T-helper 17 cell (primary cell): ENCODE measurements around the gene FAM83C. TPM values are rescaled to one million over a fixed set of nuclear protein-coding genes. Genes with fewer than 3 reads are reported as not detected.

Experiments used
- ATAC-seq: fragments of 150-1000 bp; cut with Tn5 transposase; 2 replicates; pipeline ENCODE4 v1.10.0; 2021; ENCODE audit warnings: mild to moderate bottlenecking, moderate library complexity
- DNase-seq, 3 donors: peaks; one replicate each; pipeline versions ENCODE4 v3.0.0 to v3.0.0-alpha.2; 2020 to 2021
- H3K9me3 ChIP-seq: one replicate; pipeline ENCODE4 v1.7.0; 2013; ENCODE audit warnings: low read length, mild to moderate bottlenecking; ENCODE audit not compliant: control insufficient read depth, poor library complexity, severe bottlenecking
- H3K27ac Mint-ChIP-seq: one replicate; pipeline ENCODE4 v1.8.0; 2022; ENCODE audit warnings: mild to moderate bottlenecking, moderate library complexity, mixed read lengths
- H3K27me3 Mint-ChIP-seq: one replicate; pipeline ENCODE4 v1.8.0; 2022; ENCODE audit warnings: mixed read lengths
- H3K36me3 Mint-ChIP-seq: one replicate; pipeline ENCODE4 v1.8.0; 2022; ENCODE audit warnings: low read depth, mixed read lengths
- H3K4me1 Mint-ChIP-seq: one replicate; pipeline ENCODE4 v1.8.0; 2022; ENCODE audit warnings: mild to moderate bottlenecking, mixed read lengths
- H3K4me3 Mint-ChIP-seq: one replicate; pipeline ENCODE4 v1.8.0; 2022; ENCODE audit warnings: mild to moderate bottlenecking, moderate library complexity, mixed read lengths
- total RNA-seq, 4 donors: library from RNA in 2 of 4; stranded (reverse) in 2 of 4; gene quantifications; one replicate each; pipeline ENCODE4 v1.2.3 and lab custom pipeline; 2022 to 2026

The FAM83C gene
- total RNA-seq, 2 donors from 2014 or later, result not detected

GRCh38 chr20:35314816-35315631, 22.8 kb upstream of the FAM83C start:
- no peak for DNase-seq
- Mint-ChIP-seq H3K27me3 (no peaks in the 10 kb centered on the region), H3K4me3 (no peak overlapping the region), H3K36me3 (peaks cover 4% of the 10 kb centered on the region), H3K27ac (no peak overlapping the region), H3K4me1 (peaks cover 15% of the 10 kb centered on the region)
- no peaks in the 10 kb centered on the region for H3K9me3 ChIP-seq
- no peak for ATAC-seq

DNA sequence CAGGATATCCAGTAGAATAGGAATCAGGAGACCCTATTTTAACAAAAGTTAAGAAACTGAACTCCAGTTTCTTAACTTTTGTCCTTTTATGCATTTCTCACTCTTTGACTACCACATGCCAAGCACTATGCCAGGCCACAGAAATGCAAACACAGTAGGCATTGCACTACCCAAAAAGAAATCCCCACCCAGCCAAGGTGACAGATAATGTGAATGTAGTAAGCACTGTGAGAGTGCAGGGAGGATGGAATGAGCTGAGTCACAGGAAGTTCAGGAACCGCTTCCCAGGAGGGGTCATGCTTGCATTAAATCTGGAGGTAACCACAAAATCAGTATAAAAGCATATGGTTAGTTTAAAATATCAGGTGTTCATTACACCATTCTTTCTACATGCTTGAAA, 20.1 kb upstream of the FAM83C start:
- Mint-ChIP-seq H3K27ac (no peak overlapping the region), H3K4me1 (peaks cover 15% of the 10 kb centered on the region), H3K27me3 (no peaks in the 10 kb centered on the region), H3K36me3 (peaks cover 2% of the 10 kb centered on the region), H3K4me3 (no peak overlapping the region)
- no peaks in the 10 kb centered on the region for H3K9me3 ChIP-seq
- ATAC-seq, result no peak
- DNase-seq, result no peak

DNA sequence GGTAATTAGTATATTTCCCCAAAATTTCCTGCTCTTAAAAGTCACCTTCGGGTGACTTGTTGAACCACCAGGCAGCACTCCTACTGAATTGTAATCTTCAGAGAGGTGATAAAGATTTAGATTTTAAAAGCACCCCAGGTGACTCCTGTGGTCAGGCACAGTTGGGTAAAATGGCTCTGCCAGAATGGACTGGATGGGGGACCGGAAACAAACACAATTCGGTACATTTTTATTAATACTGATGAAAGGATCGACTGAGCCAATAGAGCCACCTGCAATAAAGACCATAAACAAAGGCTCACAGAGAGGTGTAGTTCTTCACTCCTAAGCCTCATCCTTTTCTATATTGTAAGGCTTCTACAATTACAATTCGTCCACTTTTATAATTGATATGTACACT, 19.6 kb upstream of the FAM83C start:
- Mint-ChIP-seq H3K36me3 (peaks cover 2% of the 10 kb centered on the region), H3K27me3 (no peaks in the 10 kb centered on the region), H3K4me1 (peaks cover 15% of the 10 kb centered on the region), H3K27ac (no peak overlapping the region), H3K4me3 (no peak overlapping the region)
- ATAC-seq, result no peak
- H3K9me3 ChIP-seq, result no peaks in the 10 kb centered on the region
- no peak for DNase-seq

DNA sequence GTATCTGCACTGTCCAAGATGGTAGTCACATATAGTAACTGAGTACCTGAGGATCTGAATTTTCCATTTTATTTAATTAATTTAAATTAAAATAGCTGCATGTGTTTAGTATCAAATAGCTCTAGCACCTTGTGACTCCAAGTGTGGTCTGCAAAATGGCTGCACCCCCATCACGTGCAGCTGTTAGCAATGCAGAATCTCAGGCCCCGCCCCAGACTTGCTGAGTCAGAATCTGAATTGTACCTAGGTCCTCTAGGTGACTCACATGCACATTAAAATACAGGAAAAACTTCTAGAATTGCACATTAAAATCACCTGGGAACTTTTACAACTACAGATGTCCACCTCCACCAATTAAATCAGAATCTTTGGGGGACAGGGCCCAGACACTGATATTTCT, 19.2 kb upstream of the FAM83C start:
- no peaks in the 10 kb centered on the region for H3K9me3 ChIP-seq
- ATAC-seq, result no peak
- Mint-ChIP-seq H3K4me1 (peaks cover 17% of the 10 kb centered on the region), H3K36me3 (peaks cover 2% of the 10 kb centered on the region), H3K27me3 (no peaks in the 10 kb centered on the region), H3K4me3 (no peak overlapping the region), H3K27ac (no peak overlapping the region)
- no peak for DNase-seq

DNA sequence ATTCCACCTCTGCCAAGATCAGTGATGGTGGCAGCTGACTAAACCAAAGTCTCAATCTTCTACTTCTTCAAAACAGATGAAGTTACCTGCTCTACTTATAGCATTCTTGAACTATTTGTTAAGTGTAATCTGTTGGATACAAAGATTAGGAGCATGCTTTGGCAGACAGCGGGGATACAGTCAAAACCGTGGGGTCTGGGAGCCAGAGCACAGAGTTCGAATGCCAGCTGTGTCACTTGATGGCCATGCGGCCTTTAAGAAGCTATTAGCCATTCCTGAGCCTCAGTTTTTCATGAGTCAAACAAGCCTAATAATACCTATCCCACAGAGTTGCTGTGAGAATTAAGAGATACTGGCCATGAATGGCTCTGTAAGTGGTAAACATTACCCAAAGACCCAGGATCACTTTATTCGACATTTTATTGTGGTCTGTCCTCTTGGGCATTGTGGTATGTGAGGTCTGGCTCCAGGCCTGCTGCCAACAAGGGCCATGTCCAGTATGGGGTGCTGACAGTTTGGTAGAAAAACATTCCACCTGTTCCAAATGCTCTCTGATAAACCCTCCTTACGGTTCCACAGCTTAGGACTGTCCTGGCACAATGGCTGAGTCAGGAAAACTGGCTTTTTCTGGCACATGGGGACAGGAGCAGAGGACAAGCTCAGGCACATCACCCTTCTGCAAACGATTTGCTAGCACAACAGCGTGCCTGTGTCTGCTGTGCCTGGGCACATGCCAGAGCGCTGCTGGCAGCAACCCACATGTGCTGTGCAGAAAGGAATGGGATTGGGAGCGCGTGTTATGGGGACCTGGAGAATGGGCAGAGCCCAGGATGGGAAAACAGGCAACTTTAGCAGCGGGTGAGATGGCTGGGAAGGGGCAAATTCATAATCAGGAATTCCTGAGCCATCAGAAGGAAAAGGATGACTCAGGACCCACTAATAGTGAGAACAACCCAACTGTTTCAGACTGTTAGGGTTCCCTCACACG, 15.7 kb upstream of the FAM83C start:
- ATAC-seq, result no peak
- Mint-ChIP-seq H3K4me3 (no peak overlapping the region), H3K27me3 (no peaks in the 10 kb centered on the region), H3K4me1 (peaks cover 14% of the 10 kb centered on the region), H3K36me3 (peaks cover 2% of the 10 kb centered on the region), H3K27ac (peak overlapping the region; percentile 49)
- H3K9me3 ChIP-seq, result no peaks in the 10 kb centered on the region
- no peak for DNase-seq

- peaks cover 8% of the 10 kb centered on the region for H3K4me1 Mint-ChIP-seq
- no peaks in the 10 kb centered on the region for H3K9me3 ChIP-seq
- DNase-seq (no peak), ATAC-seq (peak; percentile 48)
- no peak overlapping the region for H3K4me3 Mint-ChIP-seq
- H3K27me3 Mint-ChIP-seq, result no peaks in the 10 kb centered on the region
- no peaks in the 10 kb centered on the region for H3K36me3 Mint-ChIP-seq
- peak overlapping the region; percentile 49 for H3K27ac Mint-ChIP-seq
These were observed 14.8 kb upstream of the FAM83C start for GRCh38 chr20:35306931-35307517.

GRCh38 chr20:35305682-35306556, 13.7 kb upstream of the FAM83C start:
- DNase-seq (no peak), ATAC-seq (no peak)
- Mint-ChIP-seq H3K4me1 (peaks cover 7% of the 10 kb centered on the region), H3K36me3 (no peaks in the 10 kb centered on the region), H3K27me3 (no peaks in the 10 kb centered on the region), H3K27ac (no peak overlapping the region), H3K4me3 (no peak overlapping the region)
- H3K9me3 ChIP-seq, result no peaks in the 10 kb centered on the region

DNA sequence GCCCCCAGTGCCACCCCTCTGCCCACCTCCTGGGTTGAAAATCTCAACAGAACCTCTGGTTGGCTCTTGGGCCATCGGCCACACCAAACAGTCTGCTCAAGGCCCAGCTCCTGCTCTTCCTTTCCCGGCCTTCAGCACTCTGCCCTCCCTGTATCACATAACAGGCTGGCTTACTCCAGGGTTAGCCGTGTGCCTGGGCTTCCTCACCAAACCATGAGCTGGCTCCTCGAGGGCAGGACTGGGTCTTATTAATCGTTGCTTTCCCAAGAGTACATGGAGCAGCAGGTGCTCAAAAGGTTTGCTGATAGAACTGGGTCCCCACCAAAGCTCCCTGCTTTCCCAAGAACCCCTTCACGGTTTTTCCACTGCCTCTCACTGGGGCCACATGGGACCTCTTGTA, 12.7 kb upstream of the FAM83C start:
- H3K27me3 Mint-ChIP-seq, result no peaks in the 10 kb centered on the region
- no peaks in the 10 kb centered on the region for H3K9me3 ChIP-seq
- no peak overlapping the region for H3K4me3 Mint-ChIP-seq
- ATAC-seq (no peak), DNase-seq (no peak)
- peaks cover 7% of the 10 kb centered on the region for H3K4me1 Mint-ChIP-seq
- no peaks in the 10 kb centered on the region for H3K36me3 Mint-ChIP-seq
- H3K27ac Mint-ChIP-seq, result no peak overlapping the region

GRCh38 chr20:35303735-35304491, 11.7 kb upstream of the FAM83C start:
- peak overlapping the region; percentile 80 for H3K27ac Mint-ChIP-seq
- H3K36me3 Mint-ChIP-seq, result no peaks in the 10 kb centered on the region
- H3K27me3 Mint-ChIP-seq, result no peaks in the 10 kb centered on the region

DNA sequence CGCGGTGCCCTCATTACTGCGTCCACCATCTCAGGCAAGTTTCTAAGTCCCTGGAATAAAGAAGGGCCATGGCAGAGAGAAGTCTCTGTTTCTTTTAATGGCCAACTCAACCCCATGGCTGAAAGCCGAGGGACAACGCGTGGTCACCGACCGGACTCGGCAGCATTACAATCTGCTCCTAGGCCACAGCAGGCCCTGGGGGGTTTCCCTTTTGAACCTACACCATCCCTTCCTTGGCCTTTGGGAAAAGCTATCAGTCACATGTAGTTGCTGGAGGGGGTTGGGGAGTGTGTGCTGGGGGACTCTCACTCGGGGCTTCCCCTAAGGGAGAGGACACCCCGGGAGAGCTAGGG, 11.1 kb upstream of the FAM83C start:
- H3K4me1 Mint-ChIP-seq, result peaks cover 10% of the 10 kb centered on the region
- ATAC-seq (no peak), DNase-seq (no peak)
- H3K9me3 ChIP-seq, result no peaks in the 10 kb centered on the region
- H3K4me3 Mint-ChIP-seq, result no peak overlapping the region
- peak overlapping the region; percentile 80 for H3K27ac Mint-ChIP-seq
- H3K27me3 Mint-ChIP-seq, result no peaks in the 10 kb centered on the region
- no peaks in the 10 kb centered on the region for H3K36me3 Mint-ChIP-seq

More at GRCh38 chr20:35303735-35304491, 11.7 kb upstream of the FAM83C start:
- DNase-seq, result peak; percentile 58 to 74 (median 64)
- Mint-ChIP-seq H3K4me3 (no peak overlapping the region), H3K4me1 (peaks cover 10% of the 10 kb centered on the region)
- no peaks in the 10 kb centered on the region for H3K9me3 ChIP-seq
- peak; percentile 95 for ATAC-seq

GRCh38 chr20:35302421-35303335, 10.5 kb upstream of the FAM83C start:
- peaks cover 10% of the 10 kb centered on the region for H3K4me1 Mint-ChIP-seq
- ATAC-seq (no peak), DNase-seq (no peak)
- no peaks in the 10 kb centered on the region for H3K36me3 Mint-ChIP-seq
- no peaks in the 10 kb centered on the region for H3K27me3 Mint-ChIP-seq
- no peak overlapping the region for H3K27ac Mint-ChIP-seq
- H3K9me3 ChIP-seq, result no peaks in the 10 kb centered on the region
- no peak overlapping the region for H3K4me3 Mint-ChIP-seq
